GM19099 (cell line): ENCODE data around the gene OR10J5.

ENCODE experiments used
- POLR2A ChIP-seq: IDR thresholded peaks from 3 replicates; pipeline ENCODE4 v1.6.1; 2011; ENCODE audit warnings: low read depth; ENCODE audit not compliant: insufficient read length; ENCODE audit errors: extremely low read depth

OR10J5 gene

GRCh38 chr1:159505676-159506075 is 30.1 kb downstream of the OR10J5 start:
- TF ChIP-seq POLR2A: no peak

- no peak for TF ChIP-seq POLR2A
Observed at GRCh38 chr1:159501082-159501481, 34.7 kb downstream of the OR10J5 start.

- no peak for TF ChIP-seq POLR2A
Observed at GRCh38 chr1:159493354-159493753, 42.5 kb downstream of the OR10J5 start.

GRCh38 chr1:159492575-159493323 is 43.1 kb downstream of the OR10J5 start:
- TF ChIP-seq POLR2A: no peak
